HG02798 (cell line): ENCODE data around the gene STIM2.

ENCODE experiments used
- ATAC-seq: cut with Tn5 transposase; IDR thresholded peaks from one replicate; pipeline ENCODE4 v1.9.1; 2021; ENCODE audit warnings: mild to moderate bottlenecking; ENCODE audit not compliant: unreplicated experiment, poor library complexity

STIM2 gene

DNA sequence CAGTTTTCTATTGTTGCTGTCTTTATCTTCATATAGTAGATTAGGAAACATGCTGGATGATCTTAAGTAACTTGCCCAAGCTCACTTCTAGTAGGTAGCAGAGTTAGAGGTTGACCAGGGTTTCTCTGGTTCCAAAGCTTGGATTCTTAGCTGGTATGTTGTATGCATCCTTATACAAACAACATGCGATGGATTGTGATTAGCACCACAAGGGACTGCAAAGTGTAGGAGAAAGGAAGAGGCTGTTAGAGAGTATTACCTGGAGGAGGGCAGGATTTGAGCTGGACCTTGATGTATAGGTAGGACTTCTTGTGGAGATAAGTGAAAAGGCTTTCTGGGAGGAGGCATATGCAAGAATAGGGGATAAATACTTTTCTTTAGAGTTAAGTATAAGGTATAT, 5.6 kb downstream of the STIM2 start:
- ATAC-seq = no peak

DNA sequence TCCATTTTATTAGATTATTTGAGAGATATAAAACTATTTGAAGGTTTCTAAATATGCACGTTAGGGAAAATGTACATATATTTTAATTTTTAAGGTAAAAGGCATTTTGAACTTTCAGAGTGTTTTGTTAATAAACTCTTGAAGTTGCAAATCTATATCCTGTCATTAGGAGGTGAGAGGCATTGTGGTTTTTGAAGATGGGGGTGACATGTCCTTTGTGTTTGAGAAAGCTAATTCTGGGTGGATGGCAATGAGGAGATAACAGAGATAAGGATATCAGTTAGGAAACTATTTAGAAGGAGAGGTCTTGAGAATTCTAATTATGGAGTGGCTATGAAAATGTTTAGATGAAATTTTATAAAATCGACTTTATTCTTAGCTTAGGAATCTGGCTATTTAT, 6.1 kb downstream of the STIM2 start:
- no peak for ATAC-seq

DNA sequence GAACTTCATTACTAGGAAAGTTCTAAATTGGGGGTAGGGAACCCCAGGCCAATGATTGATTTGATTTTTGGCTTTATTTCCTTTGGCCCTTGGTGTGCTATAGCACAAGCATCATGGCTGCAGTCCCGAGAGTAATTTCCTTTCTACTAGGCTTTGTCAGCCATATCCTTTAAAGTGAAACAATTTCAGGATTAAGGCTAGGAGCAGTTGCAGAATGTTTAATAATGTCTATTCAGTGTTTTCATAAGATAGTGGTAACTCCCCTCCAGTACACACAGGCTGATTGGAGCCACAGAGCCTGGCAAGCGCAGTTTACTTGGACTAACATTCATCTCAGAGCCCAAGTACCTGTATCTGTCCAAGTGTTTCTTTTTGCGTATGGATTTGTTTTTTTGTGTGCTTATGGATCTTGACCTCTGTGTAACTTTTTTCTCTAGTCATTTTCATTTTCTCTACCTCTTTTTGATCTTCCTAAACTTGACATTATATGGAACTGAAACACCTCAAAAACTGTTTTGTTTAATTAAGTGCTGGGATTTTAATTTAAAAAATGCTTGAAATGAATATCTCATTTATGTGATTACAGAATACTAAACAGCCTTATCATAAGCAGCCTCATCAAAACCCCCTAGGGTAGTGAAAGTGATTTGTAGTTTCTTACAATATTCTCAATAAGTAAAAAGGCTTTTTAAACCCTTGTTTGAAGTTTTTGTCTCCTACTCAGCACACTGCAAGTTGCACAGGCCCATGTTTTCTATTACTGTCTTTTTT, 7.5 kb downstream of the STIM2 start:
- no peak for ATAC-seq

DNA sequence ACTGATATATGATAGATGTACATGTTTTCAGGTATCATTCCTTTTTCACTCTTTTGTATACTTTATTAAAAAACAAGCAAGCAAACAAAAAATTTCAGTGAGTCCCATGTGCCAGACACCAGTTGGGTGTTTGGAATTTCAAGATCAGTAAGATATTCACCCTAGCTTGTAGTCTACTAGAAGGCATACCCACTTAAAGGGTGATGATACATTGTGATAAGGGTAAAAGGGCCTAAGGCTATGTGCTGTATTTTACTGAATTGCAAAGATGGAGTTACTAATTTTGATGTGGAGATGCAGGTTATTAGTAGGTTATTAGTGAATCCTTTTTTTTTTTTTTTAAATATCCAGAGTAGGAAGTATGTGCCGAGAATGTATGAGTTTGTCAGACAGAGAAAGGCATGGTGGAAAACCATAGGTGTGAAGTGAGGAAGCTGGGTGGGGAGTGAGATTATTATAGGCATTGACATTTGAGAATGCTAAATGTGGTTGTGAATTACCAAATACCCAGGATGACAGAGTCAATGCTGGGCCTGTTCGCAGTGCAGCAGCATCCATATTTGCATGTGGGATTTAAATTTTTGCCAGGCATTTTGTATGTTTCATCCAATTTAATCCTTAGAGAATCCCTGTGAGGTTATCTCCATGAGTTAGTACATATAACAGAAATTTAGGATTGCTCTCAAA, 10.1 kb downstream of the STIM2 start:
- no peak for ATAC-seq

DNA sequence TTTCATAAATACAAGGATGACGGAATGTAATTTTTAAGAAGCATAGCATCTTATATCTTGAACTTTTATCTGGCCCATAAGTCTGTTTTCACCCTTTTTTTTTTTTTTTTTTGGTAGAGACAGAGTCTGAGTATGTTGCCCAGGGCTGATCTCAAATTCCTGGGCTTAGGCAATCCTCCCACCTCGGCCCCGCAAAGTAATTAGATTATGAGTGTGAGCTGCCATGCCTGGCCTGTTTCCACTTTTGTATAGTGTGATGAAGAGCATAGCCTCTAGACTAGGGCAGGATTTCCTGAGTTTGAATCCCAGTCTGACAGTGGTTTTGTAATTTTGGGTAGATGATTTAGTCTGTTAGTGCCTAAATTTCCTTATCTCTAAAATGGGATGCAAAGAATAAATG, 11.0 kb downstream of the STIM2 start:
- no peak for ATAC-seq

DNA sequence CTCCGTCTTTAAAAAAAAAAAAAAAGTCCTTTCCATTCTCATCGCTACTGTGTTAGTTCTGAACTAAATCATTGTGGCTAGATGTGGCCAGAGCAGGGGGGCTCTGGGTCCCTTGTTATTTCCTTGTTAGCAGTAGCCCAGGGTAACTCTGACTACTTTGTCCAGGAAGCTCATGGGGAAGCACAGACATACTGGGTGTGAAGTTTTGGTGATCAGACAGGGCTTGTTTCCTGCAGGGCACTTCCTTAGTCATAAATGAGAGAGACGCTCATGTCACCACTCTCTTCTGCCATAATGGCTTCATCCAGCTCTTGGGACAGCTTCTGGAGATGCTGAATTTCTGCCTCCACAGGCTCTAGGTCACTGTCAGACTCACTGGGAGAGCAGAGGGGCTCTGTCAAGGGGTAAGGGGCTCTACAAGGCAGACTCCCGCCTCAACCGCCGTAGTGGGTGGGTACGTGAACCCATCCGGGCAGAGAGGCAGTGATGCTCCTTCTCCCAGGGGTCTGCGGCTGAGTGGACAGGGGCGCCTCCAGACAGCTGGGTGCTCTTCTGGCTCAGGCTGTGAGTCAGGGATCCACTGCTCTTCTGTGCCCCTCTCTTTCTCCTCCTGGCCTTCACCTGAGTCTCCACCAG, 12.9 kb downstream of the STIM2 start:
- peak; percentile 76 for ATAC-seq

- no peak for ATAC-seq
Observed at GRCh38 chr4:26874110-26874509, 13.5 kb downstream of the STIM2 start.

DNA sequence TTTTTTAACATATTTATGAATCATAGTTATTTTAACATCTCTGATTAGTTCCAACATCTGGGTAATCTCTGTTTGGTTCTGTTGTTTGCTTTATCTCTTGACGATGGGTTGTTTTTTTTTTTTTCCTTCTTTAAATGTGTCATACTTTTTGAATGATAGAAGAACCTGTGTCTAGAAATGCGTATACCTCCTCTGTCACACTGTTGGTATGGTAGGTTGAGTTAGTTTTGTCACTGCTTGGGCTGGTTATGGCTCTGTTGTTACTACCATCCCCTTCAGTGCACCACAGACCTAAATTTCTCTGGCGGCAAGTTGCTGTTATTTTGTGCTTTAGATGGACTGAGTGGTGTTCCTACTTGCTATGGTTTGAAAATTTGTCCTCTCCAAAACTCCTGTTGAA, 16.8 kb downstream of the STIM2 start:
- ATAC-seq = no peak

DNA sequence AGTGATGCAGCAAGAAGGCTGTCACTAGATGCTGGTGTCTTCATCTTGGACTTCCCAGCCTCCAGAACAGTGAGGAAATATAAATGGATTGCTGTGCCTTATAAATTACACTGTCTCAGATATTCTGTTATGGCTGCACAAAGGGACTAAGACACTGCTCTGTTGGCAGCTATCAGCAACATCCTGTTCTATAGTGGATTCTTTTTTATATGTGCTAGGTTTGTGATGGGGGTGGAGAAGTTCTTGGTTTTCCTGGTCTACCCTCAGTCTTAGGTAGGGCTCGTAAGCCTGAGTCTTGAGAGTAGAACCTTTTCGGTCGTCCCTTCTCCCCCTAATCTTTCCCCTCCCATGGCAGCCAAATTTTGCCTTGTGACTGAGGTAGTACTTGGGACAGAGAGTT, 17.3 kb downstream of the STIM2 start:
- no peak for ATAC-seq

- ATAC-seq = no peak
Observed at GRCh38 chr4:26878794-26879391, 18.3 kb downstream of the STIM2 start.

- ATAC-seq = no peak
Observed at GRCh38 chr4:26879805-26880204, 19.2 kb downstream of the STIM2 start.

DNA sequence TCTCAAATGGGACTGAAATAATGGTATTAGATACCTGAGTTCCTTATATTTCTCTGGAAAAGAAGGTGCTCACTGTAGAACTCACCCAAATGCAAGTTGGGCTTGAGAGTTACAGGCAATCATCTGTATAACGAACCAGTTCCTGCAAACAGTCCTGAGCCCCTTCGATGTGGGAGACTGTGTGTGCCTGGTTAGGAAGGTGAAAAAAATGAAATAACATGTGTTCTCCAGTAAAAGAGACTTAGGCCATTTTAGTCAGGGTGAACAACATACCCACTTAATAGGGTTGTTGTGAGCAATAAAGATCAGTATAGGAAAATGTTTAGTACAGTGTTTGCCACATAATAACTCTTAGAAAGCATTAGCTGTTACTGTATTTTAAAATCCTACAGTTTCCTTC, 23.4 kb downstream of the STIM2 start:
- no peak for ATAC-seq

- ATAC-seq = peak; percentile 62
Observed at GRCh38 chr4:26884486-26884988, 23.9 kb downstream of the STIM2 start.

DNA sequence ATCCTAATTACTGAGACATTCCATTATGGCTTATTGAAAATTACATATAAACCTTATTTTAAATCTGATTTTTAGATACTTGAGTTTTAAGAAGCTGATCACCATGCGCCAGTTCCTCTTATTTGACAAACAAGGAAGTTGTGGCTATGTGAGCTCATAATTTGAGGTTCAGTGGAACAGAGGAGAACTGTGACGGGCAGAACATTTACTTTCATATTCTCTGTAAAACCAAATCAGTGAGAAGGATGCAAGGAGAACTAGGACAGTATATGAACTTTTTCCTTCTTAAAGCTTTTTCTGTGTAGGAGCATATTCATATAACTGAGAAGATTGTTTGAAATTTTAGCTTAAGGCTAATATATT, 25.3 kb downstream of the STIM2 start:
- ATAC-seq = peak; percentile 81

GRCh38 chr4:26887143-26887542, 26.5 kb downstream of the STIM2 start:
- ATAC-seq = no peak

DNA sequence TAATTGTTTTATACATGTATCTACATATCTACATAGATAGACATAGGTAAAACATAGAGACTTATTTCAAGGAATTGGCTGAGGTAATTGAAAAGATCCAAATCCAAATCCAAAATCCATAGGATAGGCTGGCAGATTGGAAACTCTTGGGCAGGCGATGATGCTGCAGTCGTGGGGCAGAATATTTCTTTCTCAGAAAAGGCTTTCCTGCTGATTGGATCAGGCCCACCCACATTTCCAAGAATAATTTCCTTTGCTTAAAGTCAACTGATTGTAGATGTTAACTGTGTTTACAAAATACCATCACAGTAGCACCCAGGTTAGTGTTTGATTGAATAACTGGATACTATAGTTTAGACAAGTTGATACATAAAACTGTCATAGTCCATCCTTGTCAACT, 27.2 kb downstream of the STIM2 start:
- ATAC-seq = no peak

- ATAC-seq = no peak
Observed at GRCh38 chr4:26889356-26889755, 28.7 kb downstream of the STIM2 start.

DNA sequence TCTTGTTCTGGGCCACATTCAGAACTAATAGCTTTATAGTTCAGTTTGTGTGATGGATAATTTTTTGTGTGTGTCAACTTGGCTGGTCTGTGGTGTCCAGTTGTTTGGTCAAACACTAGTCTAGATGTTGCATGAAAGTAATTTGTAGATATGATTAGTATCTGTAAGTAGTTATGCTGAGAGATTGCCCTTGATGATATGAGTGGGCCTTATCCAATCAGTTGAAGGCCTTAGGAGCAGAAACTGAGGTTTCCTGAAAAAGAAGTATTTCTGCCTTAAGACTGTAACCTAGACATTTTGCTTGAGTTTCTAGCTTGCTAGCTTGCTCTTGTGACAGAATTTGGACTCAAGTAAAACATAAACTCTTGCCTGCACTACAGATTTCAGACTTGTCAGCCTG, 30.4 kb downstream of the STIM2 start:
- no peak for ATAC-seq

GRCh38 chr4:26891867-26892266, 31.2 kb downstream of the STIM2 start:
- no peak for ATAC-seq

GRCh38 chr4:26892480-26893150, 32.0 kb downstream of the STIM2 start:
- ATAC-seq = no peak

- no peak for ATAC-seq
Observed at GRCh38 chr4:26893491-26893890, 32.9 kb downstream of the STIM2 start.
